ENCODE data around the gene BCAP31. TPM values are rescaled to one million over a fixed set of nuclear protein-coding genes. Genes with fewer than 3 reads are reported as not detected.
A peak's percentile ranks its signal among the peaks of the same experiment; 100 is the strongest.
"Not testable (repeated sequence)": the region's sequence is repeated elsewhere in the genome, so short reads cannot be mapped to it uniquely, and the experiment has no call there.

Gene BCAP31
- total RNA-seq, 2 donors from 2014 or later: 82.7 to 104 TPM

DNA sequence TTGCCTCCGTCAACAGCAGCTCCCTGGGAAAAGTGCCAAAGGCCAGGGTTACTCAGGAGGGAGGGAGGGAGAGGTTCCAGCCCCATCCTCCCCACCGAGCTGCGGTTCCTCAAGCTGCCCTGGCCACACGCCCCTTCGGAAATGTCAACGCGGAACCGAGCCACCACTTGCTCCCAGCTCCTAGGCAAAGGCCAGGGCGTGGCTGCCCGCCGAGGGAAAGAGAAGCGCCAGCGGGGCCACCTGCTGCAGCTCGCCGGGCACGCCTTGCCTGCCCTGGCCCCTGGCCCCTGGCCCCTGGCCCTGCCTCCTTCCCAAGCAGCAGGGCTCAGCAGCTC, 21.2 kb downstream of the BCAP31 start:
- H3K27ac ChIP-seq: no peak overlapping the region
- H3K36me3 ChIP-seq: peaks cover 3% of the 10 kb centered on the region
- peaks cover 0 to 8% of the 10 kb centered on the region in 2 donors for H3K4me1 ChIP-seq (ENCODE audit: control insufficient read depth in 1 of 2, low read depth in 2 of 2)
- TF ChIP-seq, protein P1, sequence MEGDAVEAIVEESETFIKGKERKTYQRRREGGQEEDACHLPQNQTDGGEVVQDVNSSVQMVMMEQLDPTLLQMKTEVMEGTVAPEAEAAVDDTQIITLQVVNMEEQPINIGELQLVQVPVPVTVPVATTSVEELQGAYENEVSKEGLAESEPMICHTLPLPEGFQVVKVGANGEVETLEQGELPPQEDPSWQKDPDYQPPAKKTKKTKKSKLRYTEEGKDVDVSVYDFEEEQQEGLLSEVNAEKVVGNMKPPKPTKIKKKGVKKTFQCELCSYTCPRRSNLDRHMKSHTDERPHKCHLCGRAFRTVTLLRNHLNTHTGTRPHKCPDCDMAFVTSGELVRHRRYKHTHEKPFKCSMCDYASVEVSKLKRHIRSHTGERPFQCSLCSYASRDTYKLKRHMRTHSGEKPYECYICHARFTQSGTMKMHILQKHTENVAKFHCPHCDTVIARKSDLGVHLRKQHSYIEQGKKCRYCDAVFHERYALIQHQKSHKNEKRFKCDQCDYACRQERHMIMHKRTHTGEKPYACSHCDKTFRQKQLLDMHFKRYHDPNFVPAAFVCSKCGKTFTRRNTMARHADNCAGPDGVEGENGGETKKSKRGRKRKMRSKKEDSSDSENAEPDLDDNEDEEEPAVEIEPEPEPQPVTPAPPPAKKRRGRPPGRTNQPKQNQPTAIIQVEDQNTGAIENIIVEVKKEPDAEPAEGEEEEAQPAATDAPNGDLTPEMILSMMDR (IDR thresholded peaks at IDR 0.05): no peak
- H3K27me3 ChIP-seq (replicated peaks; ENCODE audit: insufficient read depth): no peaks in the 10 kb centered on the region
- H3K4me3 ChIP-seq: no peak overlapping the region
- H3K9me3 ChIP-seq: no peaks in the 10 kb centered on the region
- ATAC-seq (ENCODE audit: insufficient number of reproducible peaks, low FRiP score, low read depth) (no peak), DNase-seq (ENCODE audit: low spot score) (no peak)

GRCh38 chrX:153702336-153703035, 21.7 kb downstream of the BCAP31 start:
- H3K27me3 ChIP-seq (replicated peaks; ENCODE audit: insufficient read depth): no peaks in the 10 kb centered on the region
- ATAC-seq (ENCODE audit: insufficient number of reproducible peaks, low FRiP score, low read depth) (no peak), DNase-seq (ENCODE audit: low spot score) (no peak)
- no peak overlapping the region for H3K4me3 ChIP-seq
- peaks cover 0 to 8% of the 10 kb centered on the region in 2 donors for H3K4me1 ChIP-seq (ENCODE audit: control insufficient read depth in 1 of 2, low read depth in 2 of 2)
- no peaks in the 10 kb centered on the region for H3K9me3 ChIP-seq
- no peak overlapping the region for H3K27ac ChIP-seq
- TF ChIP-seq, protein P1 (IDR thresholded peaks at IDR 0.05): no peak
- H3K36me3 ChIP-seq: peaks cover 3% of the 10 kb centered on the region

GRCh38 chrX:153701706-153702105, 22.5 kb downstream of the BCAP31 start:
- H3K27ac ChIP-seq: no peak overlapping the region
- peaks cover 3% of the 10 kb centered on the region for H3K36me3 ChIP-seq
- H3K4me1 ChIP-seq (ENCODE audit: control insufficient read depth in 1 of 2, low read depth in 2 of 2): peaks cover 0 to 8% of the 10 kb centered on the region in 2 donors
- no peaks in the 10 kb centered on the region for H3K9me3 ChIP-seq
- H3K4me3 ChIP-seq: no peak overlapping the region
- TF ChIP-seq, protein P1 (IDR thresholded peaks at IDR 0.05): no peak
- no peaks in the 10 kb centered on the region for H3K27me3 ChIP-seq (replicated peaks; ENCODE audit: insufficient read depth)
- DNase-seq (ENCODE audit: low spot score) (no peak), ATAC-seq (ENCODE audit: insufficient number of reproducible peaks, low FRiP score, low read depth) (no peak)

- DNase-seq (ENCODE audit: low spot score) (no peak), ATAC-seq (ENCODE audit: insufficient number of reproducible peaks, low FRiP score, low read depth) (no peak)
- H3K9me3 ChIP-seq: no peaks in the 10 kb centered on the region
- H3K4me1 ChIP-seq (ENCODE audit: control insufficient read depth in 1 of 2, low read depth in 2 of 2): peaks cover 0 to 8% of the 10 kb centered on the region in 2 donors
- peaks cover 3% of the 10 kb centered on the region for H3K36me3 ChIP-seq
- H3K4me3 ChIP-seq: no peak overlapping the region
- TF ChIP-seq, protein P1 (IDR thresholded peaks at IDR 0.05): no peak
- H3K27me3 ChIP-seq (replicated peaks; ENCODE audit: insufficient read depth): no peaks in the 10 kb centered on the region
- H3K27ac ChIP-seq: no peak overlapping the region
Measured at GRCh38 chrX:153700967-153701366, 23.2 kb downstream of the BCAP31 start.

- DNase-seq (ENCODE audit: low spot score): no peak
- no peaks in the 10 kb centered on the region for H3K27me3 ChIP-seq (replicated peaks; ENCODE audit: insufficient read depth)
- H3K36me3 ChIP-seq: peaks cover 3% of the 10 kb centered on the region
- no peak overlapping the region for H3K4me3 ChIP-seq
- peaks cover 0 to 5% of the 10 kb centered on the region in 2 donors for H3K4me1 ChIP-seq (ENCODE audit: control insufficient read depth in 1 of 2, low read depth in 2 of 2)
- TF ChIP-seq, protein P1 (IDR thresholded peaks at IDR 0.05): no peak
- H3K27ac ChIP-seq: peak overlapping the region in 1 of 2 donors; percentile 38
- H3K9me3 ChIP-seq: no peaks in the 10 kb centered on the region
- no peak for ATAC-seq (ENCODE audit: insufficient number of reproducible peaks, low FRiP score, low read depth)
Measured at GRCh38 chrX:153700376-153700945, 23.7 kb downstream of the BCAP31 start.

GRCh38 chrX:153699784-153700371, 24.3 kb downstream of the BCAP31 start:
- not testable (repeated sequence) for H3K4me3 ChIP-seq; H3K36me3 ChIP-seq; ATAC-seq (ENCODE audit: insufficient number of reproducible peaks, low FRiP score, low read depth); DNase-seq (ENCODE audit: low spot score); H3K4me1 ChIP-seq (ENCODE audit: control insufficient read depth in 1 of 2, low read depth in 2 of 2); H3K27me3 ChIP-seq (replicated peaks; ENCODE audit: insufficient read depth); H3K9me3 ChIP-seq
- peak overlapping the region in 1 of 2 donors; percentile 38 for H3K27ac ChIP-seq

DNA sequence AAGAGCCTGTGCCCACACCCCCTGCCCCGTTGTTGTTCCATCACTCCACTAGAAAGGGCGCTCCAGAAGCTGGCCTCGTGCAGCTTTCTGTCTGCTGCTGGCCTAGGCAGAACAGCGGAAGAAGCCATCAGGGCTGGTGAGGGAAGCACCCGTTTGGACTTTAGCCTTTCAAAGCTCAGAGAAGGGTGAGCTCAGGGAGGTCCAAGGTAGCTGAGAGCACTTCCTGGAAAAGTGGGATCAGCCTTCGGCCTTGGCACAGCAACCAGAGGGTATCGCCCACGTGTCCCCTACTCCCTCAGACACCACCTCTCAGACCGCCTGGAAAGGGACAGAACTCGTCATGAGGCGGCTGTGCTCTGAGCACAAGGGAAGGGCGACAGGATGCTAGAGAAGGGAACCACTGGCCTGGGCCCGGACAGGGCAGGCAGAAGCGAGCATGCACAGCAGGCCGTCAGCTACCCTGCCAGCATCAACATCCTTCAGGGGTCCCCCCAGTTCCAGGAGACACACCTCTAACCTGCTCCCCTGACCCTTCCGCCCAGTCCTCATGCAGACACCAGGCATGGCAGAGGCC, 24.9 kb downstream of the BCAP31 start:
- H3K27ac ChIP-seq; H3K36me3 ChIP-seq; H3K27me3 ChIP-seq (replicated peaks; ENCODE audit: insufficient read depth); DNase-seq (ENCODE audit: low spot score); H3K4me1 ChIP-seq (ENCODE audit: control insufficient read depth in 1 of 2, low read depth in 2 of 2); H3K9me3 ChIP-seq; H3K4me3 ChIP-seq; ATAC-seq (ENCODE audit: insufficient number of reproducible peaks, low FRiP score, low read depth): not testable (repeated sequence)

Data from thoracic aorta (tissue), 2 donors.